Upper lobe of left lung (tissue), 4 donors: Measurements from ENCODE around the gene PPM1H.

Experiments
- CTCF ChIP-seq, 6 experiments: fragments of 450-650 bp in 4 of 6; fragments of 200-600 bp in 2 of 6; sonication (generic) in 2 of 6; IDR thresholded peaks; one replicate each; pipeline ENCODE4 v1.5.1; 2016 to 2019; ENCODE audit warnings: antibody characterized with exemption in 6 of 6
- EP300 ChIP-seq, 4 donors: sonication (generic); formaldehyde crosslinking; IDR thresholded peaks; one replicate each; pipeline ENCODE4 v1.5.1; 2017; ENCODE audit warnings: antibody characterized with exemption in 4 of 4, control low read depth in 2 of 4
- POLR2AphosphoS5 ChIP-seq, 2 donors: sonication (generic); formaldehyde crosslinking; IDR thresholded peaks; one replicate each; pipeline ENCODE4 v1.5.1; 2017; ENCODE audit warnings: antibody characterized with exemption in 2 of 2

- TF ChIP-seq CTCF (IDR thresholded peaks at IDR 0.05): no peak
- no peak for TF ChIP-seq POLR2AphosphoS5 (IDR thresholded peaks at IDR 0.05)
- TF ChIP-seq EP300 (IDR thresholded peaks at IDR 0.05): no peak
Measured at GRCh38 chr12:62654326-62655241, 280.4 kb downstream of the PPM1H start.
